HepG2 (cell line): ENCODE data around the gene ZBTB7C. TPM values are rescaled to one million over a fixed set of nuclear protein-coding genes. Genes with fewer than 3 reads are reported as not detected.

Source experiments
- CEBPG ChIP-seq: IDR thresholded peaks from 2 replicates; pipeline ENCODE4 v1.6.1; 2016
- DR1 ChIP-seq: sonication (generic); formaldehyde crosslinking; IDR thresholded peaks from 2 replicates; pipeline ENCODE4 v1.8.0; 2021; ENCODE audit warnings: mild to moderate bottlenecking, missing genetic modification reagents, inconsistent platforms
- EZH2 ChIP-seq: conservative IDR thresholded peaks from 2 replicates; pipeline ENCODE4 v1.6.1; 2012; ENCODE audit warnings: mild to moderate bottlenecking, low read depth, low read length, moderate library complexity
- HIC2 ChIP-seq: sonication (generic); formaldehyde crosslinking; IDR thresholded peaks from 2 replicates; pipeline ENCODE4 v1.9.0; 2022; ENCODE audit warnings: low read depth, missing genetic modification reagents
- IKZF5 ChIP-seq: IDR thresholded peaks from 2 replicates; pipeline ENCODE4 v1.6.1; 2018; ENCODE audit warnings: missing genetic modification reagents, mild to moderate bottlenecking, missing compliant biosample characterization
- IRF2 ChIP-seq: IDR thresholded peaks from 2 replicates; pipeline ENCODE4 v1.6.1; 2018; ENCODE audit warnings: missing genetic modification reagents, missing compliant biosample characterization
- KDM2A ChIP-seq: sonication (generic); formaldehyde crosslinking; IDR thresholded peaks from 2 replicates; pipeline ENCODE4 v1.4.0; 2020; ENCODE audit warnings: low read depth, missing genetic modification reagents, borderline replicate concordance
- MAFF ChIP-seq: IDR thresholded peaks from 2 replicates; pipeline ENCODE4 v1.6.1; 2011; ENCODE audit warnings: low read depth, low read length, improper control_type of control experiment
- NCOA2 ChIP-seq: sonication (generic); formaldehyde crosslinking; IDR thresholded peaks from 2 replicates; pipeline ENCODE4 v1.8.0; 2022; ENCODE audit warnings: inconsistent platforms
- PATZ1 ChIP-seq: sonication (generic); formaldehyde crosslinking; IDR thresholded peaks from 2 replicates; pipeline ENCODE4 v1.4.0; 2020; ENCODE audit warnings: missing genetic modification reagents
- REPIN1 ChIP-seq: sonication (generic); formaldehyde crosslinking; IDR thresholded peaks from 2 replicates; pipeline ENCODE4 v1.8.0; 2022; ENCODE audit warnings: missing genetic modification reagents, low read depth, mild to moderate bottlenecking, borderline replicate concordance
- SAP130 ChIP-seq: IDR thresholded peaks from 2 replicates; pipeline ENCODE4 v1.6.1; 2016; ENCODE audit warnings: low read depth
- SNAPC5 ChIP-seq: sonication (generic); formaldehyde crosslinking; IDR thresholded peaks from 2 replicates; pipeline ENCODE4 v1.8.1; 2023; ENCODE audit warnings: mild to moderate bottlenecking, missing genetic modification reagents, borderline replicate concordance
- WIZ ChIP-seq: sonication (generic); formaldehyde crosslinking; IDR thresholded peaks from 2 replicates; pipeline ENCODE4 v1.5.1; 2020; ENCODE audit warnings: mild to moderate bottlenecking, missing genetic modification reagents
- YEATS4 ChIP-seq: sonication (generic); formaldehyde crosslinking; IDR thresholded peaks from 2 replicates; pipeline ENCODE4 v1.4.0; 2020; ENCODE audit warnings: missing genetic modification reagents, borderline replicate concordance
- ZBTB39 ChIP-seq: sonication (generic); formaldehyde crosslinking; IDR thresholded peaks from 2 replicates; pipeline ENCODE4 v1.5.0; 2020; ENCODE audit warnings: missing genetic modification reagents
- ZBTB43 ChIP-seq: sonication (generic); formaldehyde crosslinking; conservative IDR thresholded peaks from 2 replicates; pipeline ENCODE4 v1.4.0; 2020; ENCODE audit warnings: missing genetic modification reagents
- ZFY ChIP-seq: sonication (generic); formaldehyde crosslinking; IDR thresholded peaks from 2 replicates; pipeline ENCODE4 v1.4.0; 2020; ENCODE audit warnings: missing genetic modification reagents
- ZNF160 ChIP-seq: sonication (generic); formaldehyde crosslinking; IDR thresholded peaks from 2 replicates; pipeline ENCODE4 v1.8.0; 2022; ENCODE audit warnings: mild to moderate bottlenecking, inconsistent platforms, missing genetic modification reagents
- ZNF292 ChIP-seq: sonication (generic); formaldehyde crosslinking; IDR thresholded peaks from 2 replicates; pipeline ENCODE4 v1.8.1; 2022; ENCODE audit warnings: mild to moderate bottlenecking, low read depth, missing genetic modification reagents, borderline replicate concordance
- ZNF772 ChIP-seq: sonication (generic); formaldehyde crosslinking; IDR thresholded peaks from 2 replicates; pipeline ENCODE4 v1.5.0; 2020; ENCODE audit warnings: mild to moderate bottlenecking, missing genetic modification reagents
- ZNF788 ChIP-seq: sonication (generic); formaldehyde crosslinking; IDR thresholded peaks from 2 replicates; pipeline ENCODE4 v1.5.0; 2020; ENCODE audit warnings: mild to moderate bottlenecking, missing genetic modification reagents, borderline replicate concordance
- polyA plus RNA-seq, 8 experiments: library from polyadenylated mRNA; depleted of rRNA in 3 of 8; stranded (reverse) in 7 of 8; unstranded in 1 of 8; fragments of >200 nt; fragmentation: Illumina TruSeq in 4 of 8; extraction: Trizol in 4 of 8; gene quantifications; 2 replicates each; pipeline versions ENCODE4 v1.2.1 to v1.2.3, GENCODE V29; 2011 to 2016; ENCODE audit warnings: low read depth in 4 of 8, missing spikeins in 1 of 8, mixed read lengths in 1 of 8; ENCODE audit not compliant: insufficient read depth in 1 of 8
- total RNA-seq, 5 experiments: library from RNA; depleted of rRNA; stranded (reverse); fragments of >200 nt; fragmentation: Illumina TruSeq; extraction: Trizol; gene quantifications; 2 replicates each; pipeline ENCODE4 v1.2.3, GENCODE V29; 2016; ENCODE audit warnings: low read depth in 1 of 5

ZBTB7C gene
- total and polyA plus RNA-seq, 2 of the 13 experiments (the other 11 are each of a cell fraction or from before 2014, with no cell fraction given), result 0.01 to 0.04 TPM

GRCh38 chr18:48452861-48453323, 43.7 kb upstream of the ZBTB7C start (continued):
- TF ChIP-seq EZH2 (no peak), ZBTB43 (0 out of 2 replicates have a peak, but pooled peaks have one; percentile 41), WIZ (CRISPR knock-in tag) (0 out of 2 replicates have a peak, but pooled peaks have one; percentile 73), IKZF5 (CRISPR knock-in tag) (0 out of 2 replicates have a peak, but pooled peaks have one; percentile 21), CEBPG (CRISPR knock-in tag) (0 out of 2 replicates have a peak, but pooled peaks have one; percentile 18), REPIN1 (CRISPR knock-in tag) (peak; percentile 63; the same call in 1 of the 2 replicates), ZNF160 (CRISPR knock-in tag) (no peak), ZNF788 (CRISPR knock-in tag) (peak; percentile 16; the same call in 1 of the 2 replicates), SNAPC5 (CRISPR knock-in tag) (no peak), YEATS4 (CRISPR knock-in tag) (peak; percentile 42; the same call in 1 of the 2 replicates), SAP130 (CRISPR knock-in tag) (peak; percentile 74), IRF2 (CRISPR knock-in tag) (peak; percentile 66; the same call in 1 of the 2 replicates), ZBTB39 (CRISPR knock-in tag) (peak; percentile 50; the same call in 1 of the 2 replicates), ZNF292 (CRISPR knock-in tag) (peak; percentile 70), DR1 (CRISPR knock-in tag) (peak; percentile 53), KDM2A (peak; percentile 11; the same call in 1 of the 2 replicates), NCOA2 (CRISPR knock-in tag) (peak; percentile 31; the same call in 1 of the 2 replicates), ZFY (CRISPR knock-in tag) (peak; percentile 73), ZNF772 (CRISPR knock-in tag) (peak; percentile 62; the same call in 1 of the 2 replicates), HIC2 (CRISPR knock-in tag) (peak; percentile 21), PATZ1 (peak; percentile 33; the same call in 1 of the 2 replicates), MAFF (no peak)
